AML-193 (cell line): ENCODE measurements around the gene KCNMA1.

ENCODE experiments used
- DNase-seq, 2 experiments: peaks; one replicate each; lab custom pipeline; 2025; lab: John Stamatoyannopoulos, UW

The KCNMA1 gene

GRCh38 chr10:76977046-76977445, 660.6 kb downstream of the KCNMA1 start:
- no peak for DNase-seq

DNA sequence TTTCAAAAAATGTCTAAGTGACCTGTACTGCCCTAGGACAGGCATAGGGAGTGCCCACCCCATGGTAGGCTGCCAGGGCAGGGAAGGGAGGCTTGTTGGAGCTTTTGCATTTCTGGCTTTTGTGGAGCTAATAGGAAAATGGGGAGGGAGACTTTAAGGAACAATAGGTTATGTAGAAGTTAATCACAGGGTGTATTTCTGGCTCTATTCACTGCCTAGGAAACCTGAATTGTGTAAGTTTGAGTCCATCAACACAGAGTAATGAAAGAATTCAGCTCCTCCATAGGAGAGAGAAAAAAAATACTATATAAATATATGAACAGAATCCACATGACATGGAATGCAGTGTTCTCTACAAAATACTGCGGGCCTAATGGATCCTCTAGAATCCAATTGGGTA, 661.5 kb downstream of the KCNMA1 start:
- no peak for DNase-seq

GRCh38 chr10:76975126-76975525, 662.5 kb downstream of the KCNMA1 start:
- no peak for DNase-seq

DNA sequence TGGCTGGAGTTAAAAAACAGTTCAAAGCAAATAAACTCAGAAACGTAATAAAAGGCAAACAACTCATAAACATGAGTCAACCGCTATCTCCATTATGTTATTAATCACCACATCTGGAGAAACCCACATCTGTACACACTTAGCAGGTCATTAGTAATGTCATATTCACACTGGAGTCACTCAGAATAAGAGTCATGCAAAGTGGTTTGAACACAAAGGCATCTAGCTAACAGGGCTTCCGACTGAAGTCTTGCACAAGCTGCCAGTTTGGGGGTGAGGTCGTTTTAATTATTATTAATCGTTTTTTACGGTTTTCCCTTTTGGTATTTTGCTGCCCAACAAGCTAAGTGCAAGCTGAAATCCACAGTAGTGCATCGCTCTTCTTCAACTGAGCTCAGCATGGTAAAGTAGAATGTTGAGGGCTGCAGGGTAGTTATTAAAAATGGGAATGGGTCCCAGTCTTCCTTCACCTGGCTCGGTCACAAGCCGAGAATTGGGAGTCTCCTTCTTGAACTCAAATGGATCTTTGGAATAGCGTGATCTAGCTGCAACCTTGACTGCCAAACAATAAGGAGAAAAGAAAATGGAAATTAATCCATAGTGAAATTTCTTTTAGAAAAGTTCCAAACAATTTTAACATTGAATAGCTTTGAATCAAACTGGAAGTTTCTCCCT, 663.5 kb downstream of the KCNMA1 start:
- no peak for DNase-seq

- no peak for DNase-seq
Measured at GRCh38 chr10:76973091-76974016, 664.3 kb downstream of the KCNMA1 start.

GRCh38 chr10:76972541-76972940, 665.1 kb downstream of the KCNMA1 start:
- no peak for DNase-seq

GRCh38 chr10:76971547-76972170, 665.9 kb downstream of the KCNMA1 start:
- no peak for DNase-seq

DNA sequence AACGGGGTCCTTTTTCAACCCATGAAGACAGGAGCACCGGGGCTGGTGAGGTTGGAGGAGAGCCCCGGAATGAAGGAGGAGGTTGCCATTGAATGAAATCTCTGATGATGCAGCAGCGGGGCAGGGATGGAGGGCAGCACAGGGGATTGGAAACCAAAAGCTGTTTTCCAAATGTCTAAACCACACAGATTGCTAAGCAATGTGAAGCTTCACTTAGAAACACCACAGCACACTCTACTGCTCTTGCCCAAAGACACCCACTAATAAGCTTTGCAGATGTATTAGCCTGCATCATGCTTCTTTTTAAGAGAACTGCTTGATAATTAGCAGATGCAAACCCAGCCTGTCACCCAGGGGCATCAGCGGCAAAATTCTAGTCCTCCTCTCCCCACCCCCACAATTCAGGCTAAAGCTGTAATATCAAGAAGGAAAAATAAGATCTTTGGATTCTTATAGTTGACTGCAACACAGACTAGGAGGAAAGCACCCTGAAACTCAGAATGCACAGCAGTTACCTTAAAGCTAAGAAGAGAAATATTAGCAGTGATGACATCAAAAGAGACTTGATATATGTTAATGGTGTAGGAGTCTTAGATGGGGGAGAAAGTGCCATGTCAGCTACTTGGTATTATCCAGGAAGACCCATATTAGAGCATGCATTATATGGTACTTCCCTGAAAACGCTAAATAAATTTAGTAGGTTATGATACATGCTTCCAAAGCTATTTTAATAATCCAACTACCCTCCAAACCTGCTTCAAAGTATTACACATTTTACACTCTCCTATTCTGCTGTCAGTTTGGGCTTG, 666.7 kb downstream of the KCNMA1 start:
- DNase-seq: no peak

DNA sequence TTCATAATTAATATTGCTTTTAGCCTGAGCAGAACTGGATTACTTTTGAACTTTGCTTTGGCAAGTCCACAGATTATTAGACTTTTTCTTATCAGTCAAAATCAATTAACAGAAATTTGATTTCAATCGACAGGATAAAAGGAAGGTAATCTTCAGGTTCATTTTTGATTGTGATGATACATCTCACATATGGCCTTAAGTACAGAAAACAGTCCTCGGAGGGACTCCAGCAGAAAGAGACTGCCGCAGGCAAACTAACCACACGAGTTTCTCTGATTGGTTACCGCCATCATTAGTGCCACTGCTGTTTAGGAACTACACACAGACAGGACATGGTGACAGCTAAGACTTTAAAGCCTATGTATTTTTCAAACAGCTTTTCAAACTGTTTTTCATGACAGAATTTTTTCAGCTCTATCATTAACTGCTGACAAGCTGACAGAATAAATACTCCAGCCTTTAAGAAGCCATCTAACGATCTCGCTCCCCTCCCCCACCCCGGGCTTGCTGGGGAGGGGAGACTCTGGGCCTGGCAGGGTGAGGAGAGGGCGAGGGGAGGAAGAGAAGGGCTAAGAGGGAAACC, 668.2 kb downstream of the KCNMA1 start:
- DNase-seq: no peak

- no peak for DNase-seq
Measured at GRCh38 chr10:76968483-76968882, 669.1 kb downstream of the KCNMA1 start.

DNA sequence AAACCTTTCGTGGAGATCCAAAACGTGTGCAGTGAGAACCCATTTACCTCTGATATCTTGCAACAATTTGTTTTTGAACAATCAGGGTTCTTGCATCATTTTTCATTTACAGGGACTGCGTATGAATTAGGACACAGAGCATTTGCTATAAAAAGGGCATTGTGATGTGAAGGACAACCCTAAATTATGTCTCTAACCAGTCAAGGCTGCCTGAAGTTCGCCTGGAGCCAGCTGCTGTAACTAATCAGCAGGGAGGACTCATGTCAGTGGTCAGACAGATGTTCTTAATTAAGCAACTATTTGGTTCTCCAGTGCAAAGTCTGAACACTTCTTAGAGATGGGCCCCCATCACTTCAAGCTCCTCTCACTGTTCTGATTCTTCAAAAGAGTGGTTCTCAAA, 674.8 kb downstream of the KCNMA1 start:
- no peak for DNase-seq

- DNase-seq: no peak
Measured at GRCh38 chr10:76961841-76962240, 675.8 kb downstream of the KCNMA1 start.

DNA sequence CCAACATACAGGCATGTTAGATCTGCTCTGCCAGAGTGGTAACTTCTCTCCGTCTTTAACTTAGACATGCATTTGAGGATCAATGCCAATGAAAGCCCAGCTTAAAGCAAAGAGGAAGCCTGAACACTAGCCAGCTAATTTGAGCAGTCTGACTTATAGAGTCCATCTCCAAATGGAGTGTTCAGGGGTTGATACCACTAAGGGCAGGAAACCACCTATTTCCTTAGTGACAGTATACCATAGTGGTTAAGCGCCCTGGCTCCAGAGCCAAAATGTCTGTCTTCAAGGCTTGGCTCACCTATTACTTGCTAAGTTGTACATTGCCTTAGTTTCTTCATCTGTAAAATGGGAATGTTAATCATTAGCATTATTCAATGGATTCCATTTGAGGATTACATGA, 678.5 kb downstream of the KCNMA1 start:
- DNase-seq: no peak

GRCh38 chr10:76954838-76955237, 682.8 kb downstream of the KCNMA1 start:
- no peak for DNase-seq

DNA sequence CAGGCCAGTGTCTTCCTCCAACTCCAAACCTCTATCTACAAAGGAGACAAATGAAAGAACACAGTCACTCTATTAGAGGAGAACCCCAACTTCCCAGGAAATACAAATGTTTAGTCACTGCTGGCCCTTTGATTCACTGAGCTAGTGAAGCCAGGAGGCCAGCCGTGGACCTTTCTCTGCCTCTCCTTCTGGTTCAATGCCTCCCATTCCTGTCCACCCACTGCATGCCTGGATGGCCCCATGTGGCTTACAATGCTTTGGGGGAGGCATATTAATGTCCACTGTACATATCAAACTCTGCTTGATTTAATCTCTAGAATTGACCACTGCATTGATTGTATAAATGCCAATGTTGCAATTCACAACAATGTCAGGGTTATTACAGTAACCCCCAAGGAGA, 687.3 kb downstream of the KCNMA1 start:
- no peak for DNase-seq

GRCh38 chr10:76946270-76946669, 691.3 kb downstream of the KCNMA1 start:
- DNase-seq: peak in 1 of 2 experiments; percentile 0

- no peak for DNase-seq
Measured at GRCh38 chr10:76945166-76945565, 692.4 kb downstream of the KCNMA1 start.

GRCh38 chr10:76944640-76945039, 693.0 kb downstream of the KCNMA1 start:
- no peak for DNase-seq

- DNase-seq: no peak
Measured at GRCh38 chr10:76942628-76943416, 694.8 kb downstream of the KCNMA1 start.

GRCh38 chr10:76939933-76940468, 697.6 kb downstream of the KCNMA1 start:
- no peak for DNase-seq
